ENCODE measurements around the gene PARD6G. TPM values are rescaled to one million over a fixed set of nuclear protein-coding genes. Genes with fewer than 3 reads are reported as not detected.

PARD6G gene
- total and polyA plus RNA-seq, 9 of the 15 experiments (the other 6 are each of a cell fraction or from before 2014, with no cell fraction given) = 0.03 to 1.2 (median 0.26) TPM

DNA sequence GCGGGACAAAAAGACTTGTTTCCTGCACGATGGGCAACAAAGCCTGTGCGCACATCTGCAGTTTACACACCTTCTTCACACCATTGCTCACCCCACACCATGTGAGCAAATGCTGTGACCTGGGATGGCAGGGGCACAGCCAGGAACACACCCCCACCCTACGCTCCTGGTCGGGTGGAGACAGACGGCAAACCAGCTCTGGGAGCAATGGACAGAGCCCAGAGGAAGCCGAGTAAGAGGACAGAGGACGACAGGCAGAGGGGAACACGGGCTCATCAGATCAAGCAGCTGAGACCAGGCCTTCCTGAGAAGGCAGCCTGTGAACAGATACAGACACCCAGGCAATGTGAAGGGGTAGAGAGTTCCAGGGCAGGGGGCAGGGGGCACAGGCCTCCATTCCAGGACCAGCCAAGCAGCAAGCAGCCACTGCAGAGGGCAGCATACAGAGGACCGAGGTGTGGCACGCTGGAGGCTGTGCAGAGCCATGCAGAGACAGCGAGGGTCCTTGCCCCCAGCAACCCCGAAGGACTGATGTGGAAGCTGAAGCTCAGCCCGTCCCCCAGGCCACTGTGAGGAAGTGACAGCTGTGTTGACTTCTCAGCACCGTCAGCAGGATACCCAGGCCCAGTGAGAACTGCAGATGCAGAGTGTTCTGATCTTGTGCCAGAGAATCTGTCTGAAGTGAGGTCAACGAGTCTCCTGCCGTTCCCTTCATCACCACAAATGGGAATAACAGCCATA lies 46.2 kb downstream of the PARD6G start:
- Histone ChIP-seq H3K27me3 (ENCODE audit: control insufficient read depth in 2 of 2, insufficient read depth in 2 of 2, low read length in 2 of 2) (peaks cover 3 to 35% of the 10 kb centered on the region in 2 experiments; a peak in 3 of 5 replicates), H3K9ac (ENCODE audit: insufficient read depth in 1 of 2, low read depth in 2 of 2, low read length in 2 of 2) (no peak overlapping the region), H3K9me1 (ENCODE audit: control insufficient read depth, insufficient read depth, low read length) (no peaks in the 10 kb centered on the region), H3K27ac (ENCODE audit: extremely low read depth, low read depth, low read length) (no peak overlapping the region), H3K36me3 (ENCODE audit: control insufficient read depth, insufficient read depth, low read length) (no peaks in the 10 kb centered on the region), H3K4me2 (ENCODE audit: insufficient read depth, low read length) (no peak overlapping the region), H3K9me3 (replicated peaks; ENCODE audit: control insufficient read depth, insufficient read depth, low read depth, low read length) (no peaks in the 10 kb centered on the region), H3K4me1 (replicated peaks in 1 of 2; ENCODE audit: control insufficient read depth in 2 of 2, insufficient read depth in 2 of 2, low read length in 2 of 2) (no peaks in the 10 kb centered on the region), H3K79me2 (ENCODE audit: control insufficient read depth, insufficient read depth, low read length) (no peaks in the 10 kb centered on the region), H2AFZ (ENCODE audit: low read depth, low read length) (no peak overlapping the region), H4K20me1 (replicated peaks; ENCODE audit: control insufficient read depth, insufficient read depth, low read length) (no peaks in the 10 kb centered on the region), H3K4me3 (no peak overlapping the region)
- whole genome bisulfite sequencing (ENCODE audit: insufficient coverage, low coverage, missing lambda C conversion rate) = 14% methylated on average over 13 of the region's 17 CpGs
- in situ Hi-C loops (cut with MboI) = no loop called here
- TF ChIP-seq ETS2 (tag; IDR thresholded peaks at IDR 0.05; ENCODE audit: borderline replicate concordance, poor library complexity, severe bottlenecking) (no peak), IFI16 (CRISPR knock-in tag; IDR thresholded peaks at IDR 0.05) (no peak), SUPT5H (IDR thresholded peaks at IDR 0.05) (no peak), RHOXF2B (CRISPR knock-in tag; conservative IDR thresholded peaks at IDR 0.05) (no peak), ZNF76 (CRISPR knock-in tag; IDR thresholded peaks at IDR 0.05; ENCODE audit: borderline replicate concordance) (no peak), GATAD2B (IDR thresholded peaks at IDR 0.05; ENCODE audit: borderline replicate concordance) (no peak), JUND (IDR thresholded peaks at IDR 0.05; ENCODE audit: borderline replicate concordance, low read depth, low read length) (no peak), JUND (tag; IDR thresholded peaks at IDR 0.05; ENCODE audit: borderline replicate concordance, low read depth, low read length) (no peak), RFX5 (IDR thresholded peaks at IDR 0.05; ENCODE audit: low read depth, low read length) (no peak), ZNF384 (IDR thresholded peaks at IDR 0.05; ENCODE audit: low read depth, low read length) (no peak)
- TF ChIP-seq, protein P1, sequence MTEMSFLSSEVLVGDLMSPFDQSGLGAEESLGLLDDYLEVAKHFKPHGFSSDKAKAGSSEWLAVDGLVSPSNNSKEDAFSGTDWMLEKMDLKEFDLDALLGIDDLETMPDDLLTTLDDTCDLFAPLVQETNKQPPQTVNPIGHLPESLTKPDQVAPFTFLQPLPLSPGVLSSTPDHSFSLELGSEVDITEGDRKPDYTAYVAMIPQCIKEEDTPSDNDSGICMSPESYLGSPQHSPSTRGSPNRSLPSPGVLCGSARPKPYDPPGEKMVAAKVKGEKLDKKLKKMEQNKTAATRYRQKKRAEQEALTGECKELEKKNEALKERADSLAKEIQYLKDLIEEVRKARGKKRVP (CRISPR knock-in tag; IDR thresholded peaks at IDR 0.05) = no peak
- TF ChIP-seq, protein P2, sequence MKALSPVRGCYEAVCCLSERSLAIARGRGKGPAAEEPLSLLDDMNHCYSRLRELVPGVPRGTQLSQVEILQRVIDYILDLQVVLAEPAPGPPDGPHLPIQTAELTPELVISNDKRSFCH (CRISPR knock-in tag; IDR thresholded peaks at IDR 0.05) = no peak
- TF ChIP-seq, protein P2 (tag; IDR thresholded peaks at IDR 0.05) = no peak
- DNase-seq (ENCODE audit: extremely low read depth in 1 of 4, low spot score in 3 of 4) (no peak), ATAC-seq (no peak), FAIRE-seq (no peak)
- BruUV-seq (replicated peaks) = no TSS peak
- POLR2A ChIA-PET = interaction anchor here (0.6 kb wide), 1 partner anchor 248 kb away, joined by 3 read pairs; no protein-coding TSS in a partner anchor
- CTCF ChIA-PET (ENCODE audit: low intra/inter-chr PET ratio) = no interaction called here
- intact Hi-C loops (cut with micrococcal nuclease) = no loop called here
